OCI-LY1 (cell line): Measurements from ENCODE around the gene ZFP36L2.

Experiments
- EZH2 ChIP-seq: fragments of 200-600 bp; sonication (generic), shearing (Covaris generic); IDR thresholded peaks from 2 replicates; pipeline ENCODE4 v1.8.0; 2017; ENCODE audit warnings: borderline replicate concordance, mixed run types, mild to moderate bottlenecking, antibody characterized with exemption, low read length, moderate library complexity, mixed read lengths
- TF ChIP-seq, protein P1 (sequence below): fragments of 200-600 bp; sonication (generic), shearing (Covaris generic); IDR thresholded peaks from 2 replicates; pipeline ENCODE4 v1.5.1; 2017; ENCODE audit warnings: mild to moderate bottlenecking, antibody characterized with exemption, low read length, moderate library complexity, mixed read lengths

DNA sequence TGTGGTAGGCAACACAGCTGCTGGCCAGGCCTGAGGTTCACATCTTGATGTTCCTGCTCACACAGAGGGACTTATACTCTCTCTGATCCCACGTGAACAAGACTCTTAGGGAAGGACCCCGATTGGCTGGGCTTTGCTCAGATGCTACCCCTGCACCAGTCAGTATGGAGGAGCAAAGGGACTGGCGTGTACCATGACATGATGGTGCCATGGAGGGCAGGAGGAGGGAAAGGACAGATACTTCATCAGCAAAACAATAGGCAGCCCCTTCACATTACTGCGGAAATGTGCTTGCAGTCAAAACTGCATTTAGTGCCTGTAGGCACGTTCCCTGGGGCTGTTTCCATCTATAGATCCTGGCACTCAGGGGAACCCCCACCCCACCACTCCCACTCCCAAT, 42.7 kb downstream of the ZFP36L2 start:
- TF ChIP-seq, protein P1, sequence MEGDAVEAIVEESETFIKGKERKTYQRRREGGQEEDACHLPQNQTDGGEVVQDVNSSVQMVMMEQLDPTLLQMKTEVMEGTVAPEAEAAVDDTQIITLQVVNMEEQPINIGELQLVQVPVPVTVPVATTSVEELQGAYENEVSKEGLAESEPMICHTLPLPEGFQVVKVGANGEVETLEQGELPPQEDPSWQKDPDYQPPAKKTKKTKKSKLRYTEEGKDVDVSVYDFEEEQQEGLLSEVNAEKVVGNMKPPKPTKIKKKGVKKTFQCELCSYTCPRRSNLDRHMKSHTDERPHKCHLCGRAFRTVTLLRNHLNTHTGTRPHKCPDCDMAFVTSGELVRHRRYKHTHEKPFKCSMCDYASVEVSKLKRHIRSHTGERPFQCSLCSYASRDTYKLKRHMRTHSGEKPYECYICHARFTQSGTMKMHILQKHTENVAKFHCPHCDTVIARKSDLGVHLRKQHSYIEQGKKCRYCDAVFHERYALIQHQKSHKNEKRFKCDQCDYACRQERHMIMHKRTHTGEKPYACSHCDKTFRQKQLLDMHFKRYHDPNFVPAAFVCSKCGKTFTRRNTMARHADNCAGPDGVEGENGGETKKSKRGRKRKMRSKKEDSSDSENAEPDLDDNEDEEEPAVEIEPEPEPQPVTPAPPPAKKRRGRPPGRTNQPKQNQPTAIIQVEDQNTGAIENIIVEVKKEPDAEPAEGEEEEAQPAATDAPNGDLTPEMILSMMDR = no peak
- no peak for TF ChIP-seq EZH2
